Testis (tissue), 2 donors: Measurements from ENCODE around the gene CYB5B.

ENCODE experiments used
- POLR2A ChIP-seq: fragments of 450-650 bp; IDR thresholded peaks from one replicate; pipeline ENCODE4 v1.6.1; 2017; ENCODE audit warnings: antibody characterized with exemption, mild to moderate bottlenecking, moderate library complexity
- TF ChIP-seq, protein P1 (sequence below), 3 experiments: fragments of 450-650 bp in 2 of 3; fragments of 200-600 bp in 1 of 3; sonication (generic) in 1 of 3; IDR thresholded peaks; one replicate each; pipeline ENCODE4 v1.5.1; 2016 to 2019; ENCODE audit warnings: antibody characterized with exemption in 3 of 3, mild to moderate bottlenecking in 2 of 3, moderate library complexity in 1 of 3

DNA sequence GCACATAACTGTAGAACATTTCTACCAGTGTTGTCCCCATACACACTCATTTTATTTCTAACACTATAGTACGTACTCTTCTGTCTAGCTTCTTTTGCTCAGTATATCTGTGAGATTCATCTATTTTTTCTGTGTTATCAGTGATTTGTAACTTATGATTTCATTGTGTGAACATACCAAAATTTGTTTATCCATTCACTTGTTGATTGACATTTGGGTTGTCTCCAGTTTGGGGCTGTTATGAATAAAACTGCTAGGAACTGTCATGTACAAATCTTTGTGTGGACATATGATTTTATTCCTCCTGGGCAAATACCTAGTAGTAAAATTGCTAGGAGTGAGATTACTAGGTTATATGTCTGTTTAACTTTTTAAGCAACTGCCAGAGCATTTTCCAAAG, 9.6 kb downstream of the CYB5B start:
- TF ChIP-seq, protein P1, sequence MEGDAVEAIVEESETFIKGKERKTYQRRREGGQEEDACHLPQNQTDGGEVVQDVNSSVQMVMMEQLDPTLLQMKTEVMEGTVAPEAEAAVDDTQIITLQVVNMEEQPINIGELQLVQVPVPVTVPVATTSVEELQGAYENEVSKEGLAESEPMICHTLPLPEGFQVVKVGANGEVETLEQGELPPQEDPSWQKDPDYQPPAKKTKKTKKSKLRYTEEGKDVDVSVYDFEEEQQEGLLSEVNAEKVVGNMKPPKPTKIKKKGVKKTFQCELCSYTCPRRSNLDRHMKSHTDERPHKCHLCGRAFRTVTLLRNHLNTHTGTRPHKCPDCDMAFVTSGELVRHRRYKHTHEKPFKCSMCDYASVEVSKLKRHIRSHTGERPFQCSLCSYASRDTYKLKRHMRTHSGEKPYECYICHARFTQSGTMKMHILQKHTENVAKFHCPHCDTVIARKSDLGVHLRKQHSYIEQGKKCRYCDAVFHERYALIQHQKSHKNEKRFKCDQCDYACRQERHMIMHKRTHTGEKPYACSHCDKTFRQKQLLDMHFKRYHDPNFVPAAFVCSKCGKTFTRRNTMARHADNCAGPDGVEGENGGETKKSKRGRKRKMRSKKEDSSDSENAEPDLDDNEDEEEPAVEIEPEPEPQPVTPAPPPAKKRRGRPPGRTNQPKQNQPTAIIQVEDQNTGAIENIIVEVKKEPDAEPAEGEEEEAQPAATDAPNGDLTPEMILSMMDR (IDR thresholded peaks at IDR 0.05): no peak
- TF ChIP-seq POLR2A: no peak
